A549 (cell line): Measurements from ENCODE around the gene DHPS.

ENCODE experiments used
- JUN ChIP-seq, 2 experiments: fragments of >200 bp; sonication (Bioruptor Twin); formaldehyde crosslinking; IDR thresholded peaks; 2 replicates in 1 of 2; 3 replicates in 1 of 2; pipeline ENCODE4 v1.6.1; 2016 to 2017
- SREBF2 ChIP-seq: fragments of 450-650 bp; IDR thresholded peaks from 2 replicates; pipeline ENCODE4 v1.6.1; 2014; ENCODE audit warnings: mild to moderate bottlenecking, moderate library complexity
- TF ChIP-seq, protein P1 (sequence below): fragments of >200 bp; sonication (Bioruptor Twin); formaldehyde crosslinking; IDR thresholded peaks from 3 replicates; pipeline ENCODE4 v1.5.1; 2016

DNA sequence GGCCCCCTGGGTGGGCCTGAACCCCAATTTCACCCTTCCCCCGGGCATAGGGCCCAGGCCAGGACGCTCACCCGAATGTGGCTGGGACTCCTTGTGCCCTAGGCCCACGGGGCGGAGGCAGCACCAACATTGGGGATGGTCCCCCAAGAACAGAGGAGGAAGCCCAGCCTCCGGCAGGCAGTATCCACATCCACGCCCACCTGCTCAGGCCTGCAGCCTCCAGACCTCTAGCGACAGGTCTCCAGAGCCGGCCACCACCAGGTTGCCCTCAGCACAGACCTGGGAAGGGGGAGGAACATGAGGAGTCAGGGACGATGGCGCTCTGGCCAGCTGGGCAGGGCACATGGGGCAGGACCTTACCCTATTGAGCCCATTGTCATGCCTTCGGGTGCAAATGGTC, 7.3 kb upstream of the DHPS start:
- TF ChIP-seq SREBF2 (no peak), JUN (IDR thresholded peaks at IDR 0.05) (no peak)
- TF ChIP-seq, protein P1, sequence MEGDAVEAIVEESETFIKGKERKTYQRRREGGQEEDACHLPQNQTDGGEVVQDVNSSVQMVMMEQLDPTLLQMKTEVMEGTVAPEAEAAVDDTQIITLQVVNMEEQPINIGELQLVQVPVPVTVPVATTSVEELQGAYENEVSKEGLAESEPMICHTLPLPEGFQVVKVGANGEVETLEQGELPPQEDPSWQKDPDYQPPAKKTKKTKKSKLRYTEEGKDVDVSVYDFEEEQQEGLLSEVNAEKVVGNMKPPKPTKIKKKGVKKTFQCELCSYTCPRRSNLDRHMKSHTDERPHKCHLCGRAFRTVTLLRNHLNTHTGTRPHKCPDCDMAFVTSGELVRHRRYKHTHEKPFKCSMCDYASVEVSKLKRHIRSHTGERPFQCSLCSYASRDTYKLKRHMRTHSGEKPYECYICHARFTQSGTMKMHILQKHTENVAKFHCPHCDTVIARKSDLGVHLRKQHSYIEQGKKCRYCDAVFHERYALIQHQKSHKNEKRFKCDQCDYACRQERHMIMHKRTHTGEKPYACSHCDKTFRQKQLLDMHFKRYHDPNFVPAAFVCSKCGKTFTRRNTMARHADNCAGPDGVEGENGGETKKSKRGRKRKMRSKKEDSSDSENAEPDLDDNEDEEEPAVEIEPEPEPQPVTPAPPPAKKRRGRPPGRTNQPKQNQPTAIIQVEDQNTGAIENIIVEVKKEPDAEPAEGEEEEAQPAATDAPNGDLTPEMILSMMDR = no peak
